Loucy (cell line): ENCODE results near the gene HUNK.

Experiments used
- H2AFZ ChIP-seq: fragments of 200-600 bp; sonication (generic); 2 replicates; pipeline ENCODE4 v1.6.0; 2016; ENCODE audit warnings: antibody characterized with exemption, mild to moderate bottlenecking, low read length, moderate library complexity
- H3F3A ChIP-seq: fragments of 200-600 bp; 2 replicates; pipeline ENCODE4 v1.6.0; 2016; ENCODE audit warnings: antibody characterized with exemption, low read depth, mild to moderate bottlenecking
- H3K27me3 ChIP-seq: fragments of 200-600 bp; sonication (generic); 2 replicates; pipeline ENCODE4 v1.6.1; 2014; ENCODE audit warnings: low read length, mild to moderate bottlenecking; ENCODE audit not compliant: insufficient read depth, poor library complexity, severe bottlenecking
- H3K36me3 ChIP-seq: fragments of 200-600 bp; sonication (generic); 2 replicates; pipeline ENCODE4 v1.6.1; 2016; ENCODE audit warnings: low read length; ENCODE audit not compliant: insufficient read depth
- H3K4me1 ChIP-seq: fragments of 200-600 bp; sonication (generic); 2 replicates; pipeline ENCODE4 v1.5.1; 2014; ENCODE audit warnings: low read length, mild to moderate bottlenecking; ENCODE audit not compliant: insufficient read depth, poor library complexity, severe bottlenecking
- H3K4me2 ChIP-seq: fragments of 200-600 bp; sonication (generic); 2 replicates; pipeline ENCODE4 v1.6.0; 2014; ENCODE audit warnings: antibody characterized with exemption, low read length, low read depth, mild to moderate bottlenecking; ENCODE audit not compliant: poor library complexity, severe bottlenecking
- H3K4me3 ChIP-seq: fragments of 200-600 bp; sonication (generic); 2 replicates; pipeline ENCODE4 v1.5.1; 2014; ENCODE audit warnings: low read length, mild to moderate bottlenecking, mixed read lengths; ENCODE audit not compliant: poor library complexity, severe bottlenecking
- H3K79me2 ChIP-seq: fragments of 200-600 bp; sonication (generic); 2 replicates; pipeline ENCODE4 v1.6.1; 2014; ENCODE audit warnings: low read length; ENCODE audit not compliant: insufficient read depth
- H3K9ac ChIP-seq: fragments of 200-600 bp; sonication (generic); 2 replicates; pipeline ENCODE4 v1.6.0; 2014; ENCODE audit warnings: mild to moderate bottlenecking, low read depth, low read length, moderate library complexity; ENCODE audit not compliant: poor library complexity, severe bottlenecking
- H3K9me2 ChIP-seq: fragments of 200-600 bp; sonication (generic); replicated peaks from 2 replicates; pipeline ENCODE4 v1.6.1; 2016; ENCODE audit warnings: low read depth, low read length, mixed read lengths
- H3K9me3 ChIP-seq: fragments of 200-600 bp; sonication (generic); 2 replicates; pipeline ENCODE4 v1.6.1; 2014; ENCODE audit warnings: mild to moderate bottlenecking, antibody characterized with exemption, low read length, low read depth; ENCODE audit not compliant: insufficient read depth
- H4K20me1 ChIP-seq: fragments of 200-600 bp; sonication (generic); 2 replicates; pipeline ENCODE4 v1.6.0; 2014; ENCODE audit warnings: antibody characterized with exemption, low read length, mild to moderate bottlenecking; ENCODE audit not compliant: insufficient read depth, poor library complexity, severe bottlenecking
- EZH2phosphoT487 ChIP-seq: fragments of 200-600 bp; IDR thresholded peaks from 2 replicates; pipeline ENCODE4 v1.6.1; 2018; ENCODE audit warnings: antibody characterized with exemption, mild to moderate bottlenecking, moderate library complexity, borderline replicate concordance
- TF ChIP-seq, protein P1 (sequence below): fragments of 200-600 bp; sonication (generic); conservative IDR thresholded peaks from 2 replicates; pipeline ENCODE4 v1.5.1; 2014; ENCODE audit warnings: mild to moderate bottlenecking, antibody characterized with exemption, low read length

Gene HUNK

DNA sequence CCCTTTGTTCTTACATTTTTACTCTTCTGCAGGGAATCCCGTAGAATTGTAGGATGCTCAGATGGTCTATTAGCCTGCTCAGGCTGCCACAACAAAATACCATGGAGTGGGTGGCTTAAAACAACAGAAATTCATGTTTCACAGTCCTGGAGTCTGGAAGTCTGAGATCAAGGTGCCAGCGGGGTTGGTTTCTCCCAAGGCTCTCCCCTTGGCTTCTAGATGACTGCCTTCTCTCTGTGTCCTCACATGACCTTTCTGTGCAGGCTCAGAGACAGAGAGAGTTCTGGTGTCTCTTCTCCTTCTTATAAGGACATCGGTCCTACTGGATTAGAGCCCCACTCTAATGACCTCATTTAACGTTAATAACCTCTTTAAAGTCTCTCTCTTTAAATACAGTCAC, 41.7 kb downstream of the HUNK start:
- no peaks in the 10 kb centered on the region for H3K27me3 ChIP-seq
- H3K9me2 ChIP-seq = no peaks in the 10 kb centered on the region
- H3K4me3 ChIP-seq = no peak overlapping the region
- H3K4me1 ChIP-seq = no peaks in the 10 kb centered on the region
- H4K20me1 ChIP-seq = no peaks in the 10 kb centered on the region
- no peaks in the 10 kb centered on the region for H3F3A ChIP-seq
- no peak overlapping the region for H3K4me2 ChIP-seq
- H2AFZ ChIP-seq = no peak overlapping the region
- no peak overlapping the region for H3K9ac ChIP-seq
- H3K79me2 ChIP-seq = no peaks in the 10 kb centered on the region
- peaks cover 4% of the 10 kb centered on the region; the same call in 1 of the 2 replicates for H3K9me3 ChIP-seq
- H3K36me3 ChIP-seq = no peaks in the 10 kb centered on the region
- TF ChIP-seq EZH2phosphoT487 = no peak
- TF ChIP-seq, protein P1, sequence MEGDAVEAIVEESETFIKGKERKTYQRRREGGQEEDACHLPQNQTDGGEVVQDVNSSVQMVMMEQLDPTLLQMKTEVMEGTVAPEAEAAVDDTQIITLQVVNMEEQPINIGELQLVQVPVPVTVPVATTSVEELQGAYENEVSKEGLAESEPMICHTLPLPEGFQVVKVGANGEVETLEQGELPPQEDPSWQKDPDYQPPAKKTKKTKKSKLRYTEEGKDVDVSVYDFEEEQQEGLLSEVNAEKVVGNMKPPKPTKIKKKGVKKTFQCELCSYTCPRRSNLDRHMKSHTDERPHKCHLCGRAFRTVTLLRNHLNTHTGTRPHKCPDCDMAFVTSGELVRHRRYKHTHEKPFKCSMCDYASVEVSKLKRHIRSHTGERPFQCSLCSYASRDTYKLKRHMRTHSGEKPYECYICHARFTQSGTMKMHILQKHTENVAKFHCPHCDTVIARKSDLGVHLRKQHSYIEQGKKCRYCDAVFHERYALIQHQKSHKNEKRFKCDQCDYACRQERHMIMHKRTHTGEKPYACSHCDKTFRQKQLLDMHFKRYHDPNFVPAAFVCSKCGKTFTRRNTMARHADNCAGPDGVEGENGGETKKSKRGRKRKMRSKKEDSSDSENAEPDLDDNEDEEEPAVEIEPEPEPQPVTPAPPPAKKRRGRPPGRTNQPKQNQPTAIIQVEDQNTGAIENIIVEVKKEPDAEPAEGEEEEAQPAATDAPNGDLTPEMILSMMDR = no peak

DNA sequence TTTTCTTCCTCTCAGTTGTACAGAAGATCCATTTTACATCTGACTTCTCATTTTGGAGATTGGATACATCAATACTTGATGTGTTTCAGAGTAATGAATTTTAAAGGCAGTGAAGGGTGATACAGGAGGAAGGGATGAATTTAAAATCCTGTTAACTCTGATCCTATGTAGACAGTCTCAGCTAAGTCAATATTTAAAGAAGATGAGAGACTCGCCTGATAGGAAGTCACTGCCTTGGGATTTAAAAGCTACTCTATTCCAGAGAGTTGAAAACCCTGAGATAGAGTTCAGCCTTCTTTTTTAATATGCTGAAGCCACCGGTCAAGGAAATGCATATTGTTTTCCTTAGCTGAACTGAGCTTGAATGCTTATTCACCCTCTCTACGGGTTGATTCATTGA, 42.7 kb downstream of the HUNK start:
- Histone ChIP-seq H3F3A (no peaks in the 10 kb centered on the region), H3K4me3 (no peak overlapping the region), H3K9me2 (no peaks in the 10 kb centered on the region), H2AFZ (no peak overlapping the region), H3K27me3 (no peaks in the 10 kb centered on the region), H3K9ac (no peak overlapping the region), H3K79me2 (no peaks in the 10 kb centered on the region), H3K36me3 (no peaks in the 10 kb centered on the region), H3K4me1 (no peaks in the 10 kb centered on the region), H3K9me3 (peaks cover 10% of the 10 kb centered on the region; the same call in 1 of the 2 replicates), H3K4me2 (no peak overlapping the region), H4K20me1 (no peaks in the 10 kb centered on the region)
- TF ChIP-seq, protein P1 = no peak
- TF ChIP-seq EZH2phosphoT487 = no peak

DNA sequence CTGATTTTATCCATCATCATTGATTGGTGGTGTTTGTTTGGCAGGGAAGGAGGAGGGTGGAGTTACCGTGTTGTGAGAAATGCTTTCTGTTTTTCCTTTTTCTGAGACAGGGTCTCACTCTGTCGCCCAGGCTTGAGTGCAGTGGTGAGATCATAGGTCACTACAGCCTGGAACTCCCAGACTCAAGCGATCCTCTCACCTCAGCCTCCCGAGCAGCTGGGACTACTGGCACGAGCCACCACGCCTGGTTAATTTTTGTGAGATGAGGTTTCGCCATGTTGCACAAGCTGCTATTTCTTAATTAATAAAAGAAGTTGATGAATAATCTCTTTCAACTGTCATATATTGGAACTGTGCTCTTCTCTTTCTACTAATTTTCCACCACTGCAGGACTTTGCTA, 44.3 kb downstream of the HUNK start:
- no peak for TF ChIP-seq EZH2phosphoT487
- TF ChIP-seq, protein P1 = no peak
- H3K36me3 ChIP-seq = no peaks in the 10 kb centered on the region

More for the DNA sequence above, 44.3 kb downstream of the HUNK start:
- no peak overlapping the region for H3K4me2 ChIP-seq
- no peaks in the 10 kb centered on the region for H3F3A ChIP-seq
- H3K9ac ChIP-seq = no peak overlapping the region
- no peaks in the 10 kb centered on the region for H3K27me3 ChIP-seq
- no peaks in the 10 kb centered on the region for H4K20me1 ChIP-seq
- no peaks in the 10 kb centered on the region for H3K79me2 ChIP-seq
- H2AFZ ChIP-seq = no peak overlapping the region
- H3K9me3 ChIP-seq = peaks cover 6% of the 10 kb centered on the region; the same call in 1 of the 2 replicates
- H3K4me3 ChIP-seq = no peak overlapping the region
- H3K4me1 ChIP-seq = no peaks in the 10 kb centered on the region
- no peaks in the 10 kb centered on the region for H3K9me2 ChIP-seq
